HCT116 (cell line): ENCODE measurements around the gene NOLC1.

Experiments
- EZH2 ChIP-seq: fragments of 200-600 bp; sonication (generic); IDR thresholded peaks from 2 replicates; pipeline ENCODE4 v1.6.1; 2017; ENCODE audit warnings: antibody characterized with exemption, mixed run types
- POLR2AphosphoS5 ChIP-seq: IDR thresholded peaks from 2 replicates; pipeline ENCODE4 v1.6.1; 2011; ENCODE audit warnings: mild to moderate bottlenecking, low read depth, low read length, moderate library complexity
- TF ChIP-seq, protein P1 (sequence below), 3 experiments: fragments of 200-600 bp in 1 of 3; sonication (generic) in 1 of 3; IDR thresholded peaks in 2 of 3; conservative IDR thresholded peaks in 1 of 3; 2 replicates each; pipeline ENCODE4 v1.5.1; 2012 to 2017; ENCODE audit warnings: low read depth in 2 of 3, low read length in 2 of 3, antibody characterized with exemption in 1 of 3, borderline replicate concordance in 1 of 3, control low read depth in 1 of 3, mild to moderate bottlenecking in 1 of 3, mixed read lengths in 1 of 3, mixed run types in 1 of 3, moderate library complexity in 1 of 3; ENCODE audit not compliant: insufficient read depth in 1 of 3

DNA sequence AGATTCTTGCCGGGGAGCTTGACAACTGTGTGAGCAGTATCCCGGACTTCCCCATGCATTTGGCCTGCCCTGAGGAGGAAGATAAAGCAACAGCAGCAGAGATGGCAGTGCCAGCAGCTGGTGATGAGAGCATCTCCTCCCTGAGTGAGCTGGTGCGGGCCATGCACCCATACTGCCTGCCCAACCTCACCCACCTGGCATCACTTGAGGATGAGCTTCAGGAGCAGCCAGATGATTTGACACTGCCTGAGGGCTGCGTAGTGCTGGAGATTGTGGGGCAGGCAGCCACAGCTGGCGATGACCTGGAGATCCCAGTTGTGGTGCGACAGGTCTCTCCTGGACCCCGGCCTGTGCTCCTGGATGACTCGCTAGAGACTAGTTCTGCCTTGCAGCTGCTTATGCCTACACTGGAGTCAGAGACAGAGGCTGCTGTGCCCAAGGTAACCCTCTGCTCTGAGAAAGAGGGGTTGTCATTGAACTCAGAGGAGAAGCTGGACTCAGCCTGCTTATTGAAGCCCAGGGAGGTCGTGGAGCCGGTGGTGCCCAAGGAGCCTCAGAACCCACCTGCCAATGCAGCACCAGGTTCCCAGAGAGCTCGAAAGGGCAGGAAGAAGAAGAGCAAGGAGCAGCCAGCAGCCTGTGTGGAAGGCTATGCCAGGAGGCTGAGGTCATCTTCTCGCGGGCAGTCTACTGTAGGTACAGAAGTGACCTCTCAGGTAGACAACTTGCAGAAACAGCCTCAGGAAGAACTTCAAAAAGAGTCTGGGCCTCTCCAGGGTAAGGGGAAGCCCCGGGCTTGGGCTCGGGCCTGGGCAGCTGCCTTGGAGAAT, 12.7 kb upstream of the NOLC1 start:
- TF ChIP-seq, protein P1, sequence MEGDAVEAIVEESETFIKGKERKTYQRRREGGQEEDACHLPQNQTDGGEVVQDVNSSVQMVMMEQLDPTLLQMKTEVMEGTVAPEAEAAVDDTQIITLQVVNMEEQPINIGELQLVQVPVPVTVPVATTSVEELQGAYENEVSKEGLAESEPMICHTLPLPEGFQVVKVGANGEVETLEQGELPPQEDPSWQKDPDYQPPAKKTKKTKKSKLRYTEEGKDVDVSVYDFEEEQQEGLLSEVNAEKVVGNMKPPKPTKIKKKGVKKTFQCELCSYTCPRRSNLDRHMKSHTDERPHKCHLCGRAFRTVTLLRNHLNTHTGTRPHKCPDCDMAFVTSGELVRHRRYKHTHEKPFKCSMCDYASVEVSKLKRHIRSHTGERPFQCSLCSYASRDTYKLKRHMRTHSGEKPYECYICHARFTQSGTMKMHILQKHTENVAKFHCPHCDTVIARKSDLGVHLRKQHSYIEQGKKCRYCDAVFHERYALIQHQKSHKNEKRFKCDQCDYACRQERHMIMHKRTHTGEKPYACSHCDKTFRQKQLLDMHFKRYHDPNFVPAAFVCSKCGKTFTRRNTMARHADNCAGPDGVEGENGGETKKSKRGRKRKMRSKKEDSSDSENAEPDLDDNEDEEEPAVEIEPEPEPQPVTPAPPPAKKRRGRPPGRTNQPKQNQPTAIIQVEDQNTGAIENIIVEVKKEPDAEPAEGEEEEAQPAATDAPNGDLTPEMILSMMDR (IDR thresholded peaks at IDR 0.05 in 2 of 3, conservative IDR thresholded peaks at IDR 0.05 in 1 of 3; ENCODE audit: borderline replicate concordance in 1 of 3, insufficient read depth in 1 of 3, low read depth in 2 of 3, low read length in 2 of 3), result no peak
- no peak for TF ChIP-seq EZH2
- TF ChIP-seq POLR2AphosphoS5, result no peak
